ENCODE measurements around the gene TSEN2. TPM values are rescaled to one million over a fixed set of nuclear protein-coding genes. Genes with fewer than 3 reads are reported as not detected.

Gene TSEN2
- total RNA-seq, 2 experiments from 2014 or later, result 14.0 to 14.8 TPM

GRCh38 chr3:12556314-12556689 lies 72.0 kb downstream of the TSEN2 start:
- Mint-ChIP-seq H3K4me3 (peak overlapping the region; percentile 78), H3K27ac (peak overlapping the region; percentile 74), H3K4me1 (ENCODE audit: low read depth) (peaks cover 42% of the 10 kb centered on the region), H3K36me3 (ENCODE audit: low read depth) (no peaks in the 10 kb centered on the region), H3K27me3 (ENCODE audit: low read depth) (peaks cover 24% of the 10 kb centered on the region), H3K9me3 (no peaks in the 10 kb centered on the region)
- DNase-seq, result no peak
- CTCF ChIA-PET, result interaction anchor here (1.0 kb wide), 1 partner anchor 164 kb away, joined by 3 read pairs; no protein-coding TSS in a partner anchor
- intact Hi-C loops (cut with micrococcal nuclease), result loop anchor here (10.0 kb wide), 1 partner anchor 712 kb away; the partner anchor contains the start of gene TAMM41

GRCh38 chr3:12556690-12557472 lies 72.6 kb downstream of the TSEN2 start, which contains the start of gene MKRN2:
Gene MKRN2 (plus strand): TSS chr3:12557087. CDS start chr3:12557151, 64 bp downstream.
- peak; percentile 83 for DNase-seq
- Mint-ChIP-seq H3K27ac (peak within 1 kb of the TSS; percentile 88), H3K27me3 (ENCODE audit: low read depth) (peaks cover 24% of the 10 kb centered on the region), H3K9me3 (no peaks in the 10 kb centered on the region), H3K36me3 (ENCODE audit: low read depth) (no peaks in the 10 kb centered on the region), H3K4me1 (ENCODE audit: low read depth) (peaks cover 48% of the 10 kb centered on the region), H3K4me3 (peak within 1 kb of the TSS; percentile 78)
- intact Hi-C loops (cut with micrococcal nuclease), result loop anchor here (1.0 to 10.0 kb wide), 4 partner anchors 73 to 712 kb away; partner anchors contain the start of genes RAF1, RPL32, TAMM41 and TSEN2
- CTCF ChIA-PET, result interaction anchor here (1.0 kb wide), 1 partner anchor 164 kb away, joined by 3 read pairs; no protein-coding TSS in a partner anchor

- Mint-ChIP-seq H3K36me3 (ENCODE audit: low read depth) (no peaks in the 10 kb centered on the region), H3K27ac (peak overlapping the region; percentile 88), H3K27me3 (ENCODE audit: low read depth) (peaks cover 24% of the 10 kb centered on the region), H3K4me3 (peak overlapping the region; percentile 78), H3K9me3 (no peaks in the 10 kb centered on the region), H3K4me1 (ENCODE audit: low read depth) (peaks cover 55% of the 10 kb centered on the region)
- intact Hi-C loops (cut with micrococcal nuclease), result loop anchor here (1.0 to 10.0 kb wide), 4 partner anchors 73 to 713 kb away; partner anchors contain the start of genes RAF1, RPL32, TAMM41 and TSEN2
- CTCF ChIA-PET, result interaction anchor here (1.2 kb wide), 1 partner anchor 163 kb away, joined by 4 read pairs; no protein-coding TSS in a partner anchor
- DNase-seq, result no peak
Measured at GRCh38 chr3:12557473-12558100, 73.3 kb downstream of the TSEN2 start.

GRCh38 chr3:12558706-12559105 lies 74.4 kb downstream of the TSEN2 start:
- intact Hi-C loops (cut with micrococcal nuclease), result loop anchor here (10.0 kb wide), 1 partner anchor 714 kb away; the partner anchor contains the start of gene TAMM41

GRCh38 chr3:12559520-12559919 lies 75.2 kb downstream of the TSEN2 start:
- Mint-ChIP-seq H3K4me3 (peak overlapping the region; percentile 7), H3K9me3 (no peaks in the 10 kb centered on the region), H3K4me1 (ENCODE audit: low read depth) (peaks cover 58% of the 10 kb centered on the region), H3K36me3 (ENCODE audit: low read depth) (peaks cover 3% of the 10 kb centered on the region), H3K27ac (no peak overlapping the region), H3K27me3 (ENCODE audit: low read depth) (peaks cover 11% of the 10 kb centered on the region)
- intact Hi-C loops (cut with micrococcal nuclease), result loop anchor here (10.0 kb wide), 1 partner anchor 715 kb away; the partner anchor contains the start of gene TAMM41
- CTCF ChIA-PET, result interaction anchor here (0.6 to 1.2 kb wide), 2 partner anchors 46 to 78 kb away, joined by 3 read pairs; no protein-coding TSS in a partner anchor
- DNase-seq, result no peak

More at GRCh38 chr3:12558706-12559105, 74.4 kb downstream of the TSEN2 start:
- CTCF ChIA-PET, result interaction anchor here (1.2 kb wide), 2 partner anchors 47 to 162 kb away, joined by 3 to 4 read pairs; no protein-coding TSS in a partner anchor
- no peak overlapping the region for H3K27ac Mint-ChIP-seq
- H3K9me3 Mint-ChIP-seq, result no peaks in the 10 kb centered on the region
- no peak for DNase-seq
- H3K4me3 Mint-ChIP-seq, result peak overlapping the region; percentile 78
- H3K36me3 Mint-ChIP-seq (ENCODE audit: low read depth), result peaks cover under 1% of the 10 kb centered on the region
- H3K27me3 Mint-ChIP-seq (ENCODE audit: low read depth), result peaks cover 15% of the 10 kb centered on the region
- peaks cover 60% of the 10 kb centered on the region for H3K4me1 Mint-ChIP-seq (ENCODE audit: low read depth)

- peak; percentile 64 for DNase-seq
- peaks cover 63% of the 10 kb centered on the region for H3K4me1 Mint-ChIP-seq (ENCODE audit: low read depth)
Measured at GRCh38 chr3:12560505-12561190, 76.4 kb downstream of the TSEN2 start.

GRCh38 chr3:12561397-12561796 lies 77.1 kb downstream of the TSEN2 start:
- H3K9me3 Mint-ChIP-seq, result peaks cover 6% of the 10 kb centered on the region
- peaks cover 64% of the 10 kb centered on the region for H3K4me1 Mint-ChIP-seq (ENCODE audit: low read depth)
- peaks cover 15% of the 10 kb centered on the region for H3K36me3 Mint-ChIP-seq (ENCODE audit: low read depth)
- H3K27me3 Mint-ChIP-seq (ENCODE audit: low read depth), result no peaks in the 10 kb centered on the region
- intact Hi-C loops (cut with micrococcal nuclease), result loop anchor here (1.0 to 2.0 kb wide), 3 partner anchors 46 to 367 kb away; no protein-coding TSS in a partner anchor
- H3K4me3 Mint-ChIP-seq, result no peak overlapping the region
- DNase-seq, result no peak
- H3K27ac Mint-ChIP-seq, result peak overlapping the region; percentile 89
- CTCF ChIA-PET, result no interaction called here

More at GRCh38 chr3:12560505-12561190, 76.4 kb downstream of the TSEN2 start:
- CTCF ChIA-PET, result interaction anchor here (1.1 kb wide), 1 partner anchor 281 kb away, joined by 3 read pairs; the partner anchor contains the start of gene RPL32
- intact Hi-C loops (cut with micrococcal nuclease), result loop anchor here (1.0 to 2.0 kb wide), 3 partner anchors 47 to 366 kb away; no protein-coding TSS in a partner anchor
- Mint-ChIP-seq H3K36me3 (ENCODE audit: low read depth) (peaks cover 11% of the 10 kb centered on the region), H3K9me3 (peaks cover 2% of the 10 kb centered on the region), H3K27ac (peak overlapping the region; percentile 89), H3K27me3 (ENCODE audit: low read depth) (peaks cover 3% of the 10 kb centered on the region), H3K4me3 (peak overlapping the region; percentile 32)

GRCh38 chr3:12562451-12562850 lies 78.2 kb downstream of the TSEN2 start:
- H3K27me3 Mint-ChIP-seq (ENCODE audit: low read depth), result no peaks in the 10 kb centered on the region
- H3K27ac Mint-ChIP-seq, result no peak overlapping the region
- H3K4me3 Mint-ChIP-seq, result no peak overlapping the region
- intact Hi-C loops (cut with micrococcal nuclease), result no loop called here
- DNase-seq, result no peak
- CTCF ChIA-PET, result interaction anchor here (1.0 kb wide), 2 partner anchors 16 to 134 kb away, joined by 3 to 4 read pairs; no protein-coding TSS in a partner anchor
- H3K36me3 Mint-ChIP-seq (ENCODE audit: low read depth), result peaks cover 22% of the 10 kb centered on the region
- H3K4me1 Mint-ChIP-seq (ENCODE audit: low read depth), result peaks cover 65% of the 10 kb centered on the region
- peaks cover 9% of the 10 kb centered on the region for H3K9me3 Mint-ChIP-seq

GRCh38 chr3:12566976-12567375 lies 82.7 kb downstream of the TSEN2 start:
- intact Hi-C loops (cut with micrococcal nuclease), result no loop called here

GRCh38 chr3:12568747-12569146 lies 84.5 kb downstream of the TSEN2 start:
- Mint-ChIP-seq H3K27ac (peak overlapping the region; percentile 24), H3K9me3 (peaks cover 9% of the 10 kb centered on the region), H3K4me1 (ENCODE audit: low read depth) (peaks cover 18% of the 10 kb centered on the region), H3K4me3 (no peak overlapping the region), H3K36me3 (ENCODE audit: low read depth) (peaks cover 53% of the 10 kb centered on the region), H3K27me3 (ENCODE audit: low read depth) (no peaks in the 10 kb centered on the region)
- intact Hi-C loops (cut with micrococcal nuclease), result no loop called here
- CTCF ChIA-PET, result no interaction called here
- DNase-seq, result no peak

More at GRCh38 chr3:12566976-12567375, 82.7 kb downstream of the TSEN2 start:
- peaks cover 9% of the 10 kb centered on the region for H3K9me3 Mint-ChIP-seq
- no peak overlapping the region for H3K4me3 Mint-ChIP-seq
- H3K27me3 Mint-ChIP-seq (ENCODE audit: low read depth), result no peaks in the 10 kb centered on the region
- CTCF ChIA-PET, result no interaction called here
- H3K4me1 Mint-ChIP-seq (ENCODE audit: low read depth), result peaks cover 29% of the 10 kb centered on the region
- no peak overlapping the region for H3K27ac Mint-ChIP-seq
- peaks cover 45% of the 10 kb centered on the region for H3K36me3 Mint-ChIP-seq (ENCODE audit: low read depth)
- DNase-seq, result no peak

- H3K4me1 Mint-ChIP-seq (ENCODE audit: low read depth), result peaks cover 13% of the 10 kb centered on the region
- no peak for DNase-seq
- no peak overlapping the region for H3K27ac Mint-ChIP-seq
- no peak overlapping the region for H3K4me3 Mint-ChIP-seq
- intact Hi-C loops (cut with micrococcal nuclease), result no loop called here
- CTCF ChIA-PET, result no interaction called here
- H3K9me3 Mint-ChIP-seq, result peaks cover 9% of the 10 kb centered on the region
- no peaks in the 10 kb centered on the region for H3K27me3 Mint-ChIP-seq (ENCODE audit: low read depth)
- H3K36me3 Mint-ChIP-seq (ENCODE audit: low read depth), result peaks cover 58% of the 10 kb centered on the region
Measured at GRCh38 chr3:12569836-12570235, 85.6 kb downstream of the TSEN2 start.
